OCI-LY7 (cell line): ENCODE results near the gene MYLK4.

ENCODE experiments used
- EZH2phosphoT487 ChIP-seq: fragments of 200-600 bp; sonication (generic); IDR thresholded peaks from 2 replicates; pipeline ENCODE4 v1.6.1; 2018; ENCODE audit warnings: low read depth, borderline replicate concordance, mild to moderate bottlenecking, mixed run types, antibody characterized with exemption, low read length, moderate library complexity, mixed read lengths
- TF ChIP-seq, protein P1 (sequence below): fragments of 200-600 bp; sonication (generic); conservative IDR thresholded peaks from 2 replicates; pipeline ENCODE4 v1.5.1; 2014; ENCODE audit warnings: mild to moderate bottlenecking, antibody characterized with exemption, low read length, moderate library complexity, mixed read lengths

DNA sequence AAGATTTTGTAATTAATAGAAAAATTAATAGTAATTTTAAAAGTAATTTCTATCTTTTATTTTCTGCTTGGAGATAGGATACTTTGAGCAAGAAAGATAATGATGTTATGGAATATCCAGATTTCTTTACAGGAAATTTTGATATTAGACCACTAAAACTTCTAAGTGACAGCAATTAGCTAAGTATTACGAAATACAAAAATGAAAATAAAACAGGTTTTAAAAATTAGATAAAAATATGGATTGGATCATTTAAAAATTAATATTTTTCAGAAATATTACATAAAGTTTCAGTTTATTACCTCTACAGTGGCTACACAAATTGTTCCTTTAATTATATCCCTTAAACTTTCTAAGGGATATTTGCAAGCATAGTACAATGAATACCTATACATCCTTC, 4.2 kb upstream of the MYLK4 start:
- TF ChIP-seq, protein P1, sequence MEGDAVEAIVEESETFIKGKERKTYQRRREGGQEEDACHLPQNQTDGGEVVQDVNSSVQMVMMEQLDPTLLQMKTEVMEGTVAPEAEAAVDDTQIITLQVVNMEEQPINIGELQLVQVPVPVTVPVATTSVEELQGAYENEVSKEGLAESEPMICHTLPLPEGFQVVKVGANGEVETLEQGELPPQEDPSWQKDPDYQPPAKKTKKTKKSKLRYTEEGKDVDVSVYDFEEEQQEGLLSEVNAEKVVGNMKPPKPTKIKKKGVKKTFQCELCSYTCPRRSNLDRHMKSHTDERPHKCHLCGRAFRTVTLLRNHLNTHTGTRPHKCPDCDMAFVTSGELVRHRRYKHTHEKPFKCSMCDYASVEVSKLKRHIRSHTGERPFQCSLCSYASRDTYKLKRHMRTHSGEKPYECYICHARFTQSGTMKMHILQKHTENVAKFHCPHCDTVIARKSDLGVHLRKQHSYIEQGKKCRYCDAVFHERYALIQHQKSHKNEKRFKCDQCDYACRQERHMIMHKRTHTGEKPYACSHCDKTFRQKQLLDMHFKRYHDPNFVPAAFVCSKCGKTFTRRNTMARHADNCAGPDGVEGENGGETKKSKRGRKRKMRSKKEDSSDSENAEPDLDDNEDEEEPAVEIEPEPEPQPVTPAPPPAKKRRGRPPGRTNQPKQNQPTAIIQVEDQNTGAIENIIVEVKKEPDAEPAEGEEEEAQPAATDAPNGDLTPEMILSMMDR: no peak
- TF ChIP-seq EZH2phosphoT487: no peak
